Skeletal muscle satellite cell (primary cell): ENCODE data around the gene OR2T33.

Experiments
- H3K27me3 ChIP-seq: 2 replicates; pipeline ENCODE4 v1.7.0; 2013; ENCODE audit warnings: low read length; ENCODE audit not compliant: control insufficient read depth, insufficient read depth
- H3K36me3 ChIP-seq: 2 replicates; pipeline ENCODE4 v1.7.0; 2013; ENCODE audit warnings: mild to moderate bottlenecking, control low read depth, low read length; ENCODE audit not compliant: insufficient read depth
- H3K4me1 ChIP-seq: 2 replicates; pipeline ENCODE4 v1.7.0; 2013; ENCODE audit warnings: low read length; ENCODE audit not compliant: control insufficient read depth, insufficient read depth
- H3K4me2 ChIP-seq: 2 replicates; pipeline ENCODE4 v1.7.0; 2013; ENCODE audit warnings: mild to moderate bottlenecking, low read length
- H3K4me3 ChIP-seq: 2 replicates; pipeline ENCODE4 v1.7.0; 2013; ENCODE audit warnings: low read length
- H3K9ac ChIP-seq: 2 replicates; pipeline ENCODE4 v1.7.0; 2013; ENCODE audit warnings: mild to moderate bottlenecking, low read depth, low read length, moderate library complexity
- H3K9me3 ChIP-seq: replicated peaks from 2 replicates; pipeline ENCODE4 v1.7.0; 2013; ENCODE audit warnings: mild to moderate bottlenecking, control low read depth, low read length

The OR2T33 gene

GRCh38 chr1:248239478-248239877 is 38.3 kb downstream of the OR2T33 start:
- H3K27me3 ChIP-seq, result no peaks in the 10 kb centered on the region
- H3K4me3 ChIP-seq, result no peak overlapping the region
- no peaks in the 10 kb centered on the region for H3K36me3 ChIP-seq
- H3K4me1 ChIP-seq, result no peaks in the 10 kb centered on the region
- H3K9me3 ChIP-seq, result no peaks in the 10 kb centered on the region
- H3K4me2 ChIP-seq, result no peak overlapping the region
- no peak overlapping the region for H3K9ac ChIP-seq

- Histone ChIP-seq H3K9ac (no peak within 1 kb of the TSS), H3K4me2 (no peak within 1 kb of the TSS), H3K4me3 (no peak within 1 kb of the TSS), H3K27me3 (no peaks in the 10 kb centered on the region), H3K4me1 (no peaks in the 10 kb centered on the region), H3K9me3 (peaks cover 2% of the 10 kb centered on the region), H3K36me3 (no peaks in the 10 kb centered on the region)
These were observed 46.7 kb downstream of the OR2T33 start, which contains the start of gene OR2M4 for GRCh38 chr1:248231117-248231516. OR2M4 (plus strand) TSS chr1:248231417; CDS start chr1:248238929, 7,512 bp downstream.

- no peak overlapping the region for H3K4me2 ChIP-seq
- H3K4me3 ChIP-seq, result no peak overlapping the region
- no peaks in the 10 kb centered on the region for H3K27me3 ChIP-seq
- no peaks in the 10 kb centered on the region for H3K36me3 ChIP-seq
- H3K4me1 ChIP-seq, result no peaks in the 10 kb centered on the region
- H3K9ac ChIP-seq, result no peak overlapping the region
- peaks cover 2% of the 10 kb centered on the region for H3K9me3 ChIP-seq
These were observed 48.3 kb downstream of the OR2T33 start for GRCh38 chr1:248229360-248229908.

GRCh38 chr1:248225537-248225936 is 52.2 kb downstream of the OR2T33 start:
- Histone ChIP-seq H3K4me3 (no peak overlapping the region), H3K4me2 (no peak overlapping the region), H3K27me3 (no peaks in the 10 kb centered on the region), H3K36me3 (no peaks in the 10 kb centered on the region), H3K9ac (no peak overlapping the region), H3K4me1 (no peaks in the 10 kb centered on the region), H3K9me3 (peaks cover 2% of the 10 kb centered on the region)
